HS-27A (cell line): Measurements from ENCODE around the gene TMEM167B.
"Not testable (repeated sequence)": the region's sequence is repeated elsewhere in the genome, so short reads cannot be mapped to it uniquely, and the experiment has no call there.

Source experiments
- DNase-seq: peaks from one replicate; pipeline ENCODE4 v3.0.0-alpha.2; 2012; ENCODE audit warnings: low read depth, missing footprints

TMEM167B gene

GRCh38 chr1:109090196-109091077 is at the start of gene TMEM167B:
Gene TMEM167B, plus strand, starts transcription at chr1:109090764. Its CDS starts 109 bp downstream, at chr1:109090873.
- DNase-seq = peak; percentile 80

- no peak for DNase-seq
Measured at GRCh38 chr1:109040989-109041620, 49.5 kb upstream of the TMEM167B start.

GRCh38 chr1:109041621-109042468 is 48.7 kb upstream of the TMEM167B start, which contains the start of gene WDR47:
Gene WDR47, minus strand, starts transcription at chr1:109042102. Its CDS starts 18,590 bp downstream, at chr1:109023512.
- DNase-seq = peak; percentile 88

GRCh38 chr1:109045595-109045994 is 45.0 kb upstream of the TMEM167B start:
- no peak for DNase-seq

- DNase-seq = no peak
Measured at GRCh38 chr1:109046671-109047070, 43.9 kb upstream of the TMEM167B start.

GRCh38 chr1:109047339-109047738 is 43.2 kb upstream of the TMEM167B start:
- DNase-seq = no peak

GRCh38 chr1:109048335-109048734 is 42.2 kb upstream of the TMEM167B start:
- no peak for DNase-seq

- DNase-seq = no peak
Measured at GRCh38 chr1:109050228-109050995, 40.2 kb upstream of the TMEM167B start.

GRCh38 chr1:109052145-109052544 is 38.4 kb upstream of the TMEM167B start:
- DNase-seq = not testable (repeated sequence)

- no peak for DNase-seq
Measured at GRCh38 chr1:109056064-109056463, 34.5 kb upstream of the TMEM167B start.

- DNase-seq = no peak
Measured at GRCh38 chr1:109059026-109059425, 31.5 kb upstream of the TMEM167B start.

- no peak for DNase-seq
Measured at GRCh38 chr1:109060707-109061106, 29.9 kb upstream of the TMEM167B start.

GRCh38 chr1:109061183-109061582 is 29.4 kb upstream of the TMEM167B start:
- DNase-seq = no peak

GRCh38 chr1:109065137-109065536 is 25.4 kb upstream of the TMEM167B start:
- DNase-seq = no peak

- DNase-seq = no peak
Measured at GRCh38 chr1:109067883-109068282, 22.7 kb upstream of the TMEM167B start.

- no peak for DNase-seq
Measured at GRCh38 chr1:109069294-109069693, 21.3 kb upstream of the TMEM167B start.

- DNase-seq = peak; percentile 86
Measured at GRCh38 chr1:109075531-109076490, 14.8 kb upstream of the TMEM167B start, which contains the start of gene TAF13. Gene TAF13, minus strand, starts transcription at chr1:109076003. Its CDS starts 56 bp downstream, at chr1:109075947.

- DNase-seq = no peak
Measured at GRCh38 chr1:109078317-109078716, 12.2 kb upstream of the TMEM167B start.

- DNase-seq = no peak
Measured at GRCh38 chr1:109079240-109079622, 11.3 kb upstream of the TMEM167B start.

- DNase-seq = no peak
Measured at GRCh38 chr1:109080441-109081082, 10.0 kb upstream of the TMEM167B start.
